IPS-20b (cell line): Measurements from ENCODE around the gene TRABD2B.
A peak's percentile ranks its signal among the peaks of the same experiment; 100 is the strongest.

ENCODE experiments used
- H3K27ac ChIP-seq: one replicate; pipeline ENCODE4 v1.5.1; 2013; ENCODE audit warnings: low read length
- H3K27me3 ChIP-seq: 2 replicates; pipeline ENCODE4 v1.6.1; 2013; ENCODE audit warnings: mild to moderate bottlenecking, low read length, inconsistent platforms; ENCODE audit not compliant: insufficient read depth
- H3K36me3 ChIP-seq: 2 replicates; pipeline ENCODE4 v1.6.1; 2013; ENCODE audit warnings: low read depth, mild to moderate bottlenecking, inconsistent platforms, low read length, moderate library complexity; ENCODE audit not compliant: insufficient read depth
- H3K4me1 ChIP-seq: 2 replicates; pipeline ENCODE4 v1.6.1; 2013; ENCODE audit warnings: mild to moderate bottlenecking, control low read depth, inconsistent platforms, low read length, moderate library complexity; ENCODE audit not compliant: insufficient read depth
- H3K4me3 ChIP-seq: 2 replicates; pipeline ENCODE4 v1.5.1; 2013; ENCODE audit warnings: mild to moderate bottlenecking, low read length, inconsistent platforms
- H3K9ac ChIP-seq: 2 replicates; pipeline ENCODE4 v1.6.1; 2013; ENCODE audit warnings: low read depth, mild to moderate bottlenecking, inconsistent platforms, low read length, moderate library complexity
- H3K9me3 ChIP-seq: 2 replicates; pipeline ENCODE4 v1.6.1; 2013; ENCODE audit warnings: mild to moderate bottlenecking, low read depth, low read length, inconsistent platforms; ENCODE audit not compliant: insufficient read depth

Gene TRABD2B

GRCh38 chr1:47924270-47925048 lies 72.7 kb downstream of the TRABD2B start:
- Histone ChIP-seq H3K27me3 (no peaks in the 10 kb centered on the region), H3K9ac (no peak overlapping the region), H3K9me3 (no peaks in the 10 kb centered on the region), H3K36me3 (no peaks in the 10 kb centered on the region), H3K27ac (no peak overlapping the region), H3K4me3 (no peak overlapping the region), H3K4me1 (no peaks in the 10 kb centered on the region)

GRCh38 chr1:47921935-47922415 lies 75.2 kb downstream of the TRABD2B start:
- Histone ChIP-seq H3K27me3 (no peaks in the 10 kb centered on the region), H3K9me3 (no peaks in the 10 kb centered on the region), H3K9ac (no peak overlapping the region), H3K36me3 (no peaks in the 10 kb centered on the region), H3K27ac (no peak overlapping the region), H3K4me1 (no peaks in the 10 kb centered on the region), H3K4me3 (no peak overlapping the region)

DNA sequence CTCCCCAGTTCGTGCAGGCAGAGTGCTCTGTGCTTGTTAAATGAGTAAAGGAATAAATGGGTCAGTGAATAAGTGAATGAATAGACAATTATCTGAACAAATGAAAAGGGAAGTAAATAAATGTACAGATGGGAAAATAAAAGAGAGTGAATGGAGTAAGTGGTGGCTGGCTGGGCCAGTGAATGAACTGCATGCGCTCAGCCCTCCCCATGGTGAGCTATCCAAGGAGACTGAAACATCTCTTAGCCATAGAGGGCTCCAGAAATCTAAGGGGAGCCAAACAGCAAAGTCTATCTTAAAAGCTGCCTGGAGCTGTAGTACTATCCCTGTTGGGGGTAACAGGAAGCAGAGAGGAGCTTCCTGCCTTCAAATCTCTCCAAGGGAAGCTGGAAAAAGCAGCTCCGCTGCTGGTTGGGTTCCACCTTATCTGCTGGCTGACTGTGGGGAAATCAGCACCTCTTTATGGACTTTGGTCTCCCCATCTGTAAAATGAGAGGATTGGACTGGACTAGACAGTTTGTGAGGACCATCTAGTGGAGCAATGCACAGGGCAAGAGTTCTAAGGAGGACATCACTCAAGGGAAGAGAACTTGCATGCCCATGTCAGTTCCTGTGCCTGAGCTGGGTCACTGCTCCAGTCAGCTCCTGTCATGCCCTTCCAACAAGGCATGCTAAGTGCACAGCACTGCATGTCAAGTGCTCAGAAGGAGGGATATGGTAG lies 77.9 kb downstream of the TRABD2B start:
- no peaks in the 10 kb centered on the region for H3K36me3 ChIP-seq
- H3K4me3 ChIP-seq = no peak overlapping the region
- no peaks in the 10 kb centered on the region for H3K27me3 ChIP-seq
- peaks cover 3% of the 10 kb centered on the region; the same call in 1 of the 2 replicates for H3K4me1 ChIP-seq
- H3K9ac ChIP-seq = no peak overlapping the region
- no peak overlapping the region for H3K27ac ChIP-seq
- H3K9me3 ChIP-seq = no peaks in the 10 kb centered on the region

DNA sequence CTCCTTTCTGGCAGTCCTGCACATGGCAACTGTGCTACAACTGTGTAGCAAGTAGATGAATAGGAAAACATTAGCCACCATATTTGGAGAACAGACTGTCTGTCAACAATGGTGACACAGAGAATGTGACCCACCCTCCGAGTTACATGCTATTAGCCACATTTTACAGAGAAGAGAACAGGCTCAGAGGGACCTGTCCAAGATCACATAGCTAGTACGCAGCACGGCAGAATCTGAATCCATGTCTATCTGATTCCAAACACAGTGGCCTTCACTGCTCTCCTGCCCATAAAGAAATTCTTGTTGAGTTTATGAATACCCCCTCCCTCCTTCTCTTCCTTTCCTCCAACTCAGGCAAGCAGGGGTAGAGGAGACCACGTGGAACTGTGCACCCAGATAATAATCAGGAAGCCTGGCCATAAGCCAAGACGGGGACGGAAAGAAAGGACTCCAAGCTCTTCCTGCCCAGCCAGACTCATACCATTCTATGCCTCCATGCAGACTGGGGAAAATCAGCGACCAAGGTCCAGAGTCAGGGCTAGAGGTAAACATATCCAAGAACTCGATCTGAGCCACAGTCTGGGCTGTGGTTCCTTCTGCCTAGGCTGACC lies 78.8 kb downstream of the TRABD2B start:
- Histone ChIP-seq H3K27ac (no peak overlapping the region), H3K4me3 (no peak overlapping the region), H3K4me1 (peaks cover 3% of the 10 kb centered on the region; the same call in 1 of the 2 replicates), H3K36me3 (no peaks in the 10 kb centered on the region), H3K27me3 (no peaks in the 10 kb centered on the region), H3K9me3 (no peaks in the 10 kb centered on the region), H3K9ac (no peak overlapping the region)

DNA sequence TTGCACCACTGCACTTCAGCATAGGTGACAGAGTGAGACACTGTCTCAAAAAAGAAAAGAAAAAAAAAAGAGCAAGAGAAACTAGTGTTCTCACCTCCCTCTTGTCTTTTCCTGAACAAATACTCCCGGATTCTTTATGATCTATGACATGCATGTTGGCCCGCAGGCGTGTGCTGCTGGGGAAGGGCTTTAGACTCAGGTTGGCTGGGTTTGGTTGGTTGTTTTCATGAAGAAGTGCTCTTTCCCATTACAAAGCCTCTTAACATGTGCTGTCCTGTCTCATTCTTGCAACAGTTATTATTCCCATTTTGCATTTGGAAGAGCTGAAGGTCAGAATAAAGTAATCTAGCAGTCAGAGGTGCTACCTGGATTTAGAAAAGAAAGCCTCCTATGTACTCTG lies 79.5 kb downstream of the TRABD2B start:
- no peaks in the 10 kb centered on the region for H3K27me3 ChIP-seq
- H3K36me3 ChIP-seq = no peaks in the 10 kb centered on the region
- no peaks in the 10 kb centered on the region for H3K9me3 ChIP-seq
- no peak overlapping the region for H3K4me3 ChIP-seq
- peaks cover 3% of the 10 kb centered on the region; the same call in 1 of the 2 replicates for H3K4me1 ChIP-seq
- no peak overlapping the region for H3K9ac ChIP-seq
- no peak overlapping the region for H3K27ac ChIP-seq

- no peak overlapping the region for H3K27ac ChIP-seq
- H3K4me3 ChIP-seq = no peak overlapping the region
- H3K27me3 ChIP-seq = no peaks in the 10 kb centered on the region
- H3K9me3 ChIP-seq = no peaks in the 10 kb centered on the region
- H3K36me3 ChIP-seq = no peaks in the 10 kb centered on the region
- peaks cover 3% of the 10 kb centered on the region; the same call in 1 of the 2 replicates for H3K4me1 ChIP-seq
- H3K9ac ChIP-seq = no peak overlapping the region
Measured at GRCh38 chr1:47915677-47916353, 81.4 kb downstream of the TRABD2B start.

DNA sequence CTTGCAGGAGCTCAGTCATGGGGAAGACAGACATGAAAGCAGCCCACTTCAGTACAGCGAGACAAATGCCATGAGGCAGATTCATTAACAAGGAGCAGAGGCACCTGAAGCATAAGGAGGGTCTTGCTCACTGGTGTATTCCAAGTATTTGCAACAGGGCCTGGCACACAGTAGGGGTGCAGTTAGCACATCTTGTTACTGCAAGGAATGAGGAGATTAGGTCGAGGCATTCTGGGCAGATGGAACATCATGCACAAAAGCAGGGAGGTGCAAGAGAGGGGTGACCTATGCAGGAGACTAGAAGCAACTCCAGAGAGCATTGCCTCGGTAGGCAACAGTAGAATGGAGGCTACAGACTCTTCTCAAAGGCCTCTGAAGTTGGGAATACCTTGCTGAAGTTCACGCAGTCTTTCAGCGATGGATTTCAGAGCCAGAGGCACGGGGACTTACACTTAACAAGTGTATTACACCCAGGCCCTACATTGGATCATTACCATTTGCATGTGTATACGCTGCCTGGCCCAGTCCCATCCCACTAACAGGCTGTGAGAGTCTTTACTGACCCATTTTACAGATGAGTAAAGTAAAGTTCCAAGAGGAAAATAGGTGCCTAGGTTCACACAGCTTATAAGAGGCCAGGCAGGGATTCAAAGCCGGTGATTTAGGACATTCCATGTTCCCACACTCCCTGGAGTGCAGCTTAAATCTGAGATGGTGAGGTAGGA lies 82.1 kb downstream of the TRABD2B start:
- Histone ChIP-seq H3K4me3 (no peak overlapping the region), H3K9me3 (no peaks in the 10 kb centered on the region), H3K36me3 (no peaks in the 10 kb centered on the region), H3K27me3 (no peaks in the 10 kb centered on the region), H3K27ac (no peak overlapping the region), H3K4me1 (peaks cover 3% of the 10 kb centered on the region; the same call in 1 of the 2 replicates), H3K9ac (no peak overlapping the region)

DNA sequence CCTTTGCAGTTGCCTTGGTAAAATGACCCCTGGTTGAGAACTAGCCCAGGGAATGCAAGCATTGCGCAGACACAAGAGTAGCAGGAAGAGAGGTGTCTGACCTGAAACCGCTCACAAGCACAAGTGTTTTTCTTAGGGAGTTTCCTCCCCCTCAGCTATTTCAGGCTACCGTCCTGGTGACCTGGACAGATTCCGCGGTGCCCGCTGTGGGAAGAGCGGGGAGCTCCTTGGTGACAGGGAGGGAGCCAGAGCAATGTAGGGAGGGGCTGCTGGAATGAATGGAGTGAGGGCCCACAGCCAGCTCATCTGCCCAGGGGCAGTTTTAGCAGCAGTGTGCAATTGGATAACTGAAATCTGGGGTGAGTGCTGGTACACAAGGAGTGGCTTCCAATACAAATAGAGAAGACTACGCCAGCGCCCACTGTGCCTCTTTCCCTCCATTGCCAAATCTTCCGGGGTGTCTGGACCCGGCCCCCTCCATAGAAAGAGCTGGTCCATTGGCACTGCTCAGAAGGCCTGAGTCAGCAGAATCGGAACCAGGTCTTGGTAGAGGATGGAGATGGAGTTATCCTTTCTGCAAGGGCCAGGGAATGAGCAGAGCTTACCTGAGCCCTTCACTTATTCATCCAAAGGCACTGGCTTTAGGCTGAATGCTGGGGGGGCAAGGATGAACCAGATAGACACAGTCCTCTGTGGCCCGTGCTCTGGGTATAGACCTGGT lies 82.8 kb downstream of the TRABD2B start:
- Histone ChIP-seq H3K36me3 (no peaks in the 10 kb centered on the region), H3K9me3 (no peaks in the 10 kb centered on the region), H3K4me3 (no peak overlapping the region), H3K4me1 (peaks cover 3% of the 10 kb centered on the region; the same call in 1 of the 2 replicates), H3K27me3 (no peaks in the 10 kb centered on the region), H3K27ac (no peak overlapping the region), H3K9ac (no peak overlapping the region)

GRCh38 chr1:47913225-47913823 lies 83.9 kb downstream of the TRABD2B start:
- Histone ChIP-seq H3K9ac (0 out of 2 replicates have a peak overlapping the region, but pooled peaks have one; percentile 25), H3K36me3 (no peaks in the 10 kb centered on the region), H3K4me1 (peaks cover 3% of the 10 kb centered on the region; the same call in 1 of the 2 replicates), H3K4me3 (no peak overlapping the region), H3K27me3 (no peaks in the 10 kb centered on the region), H3K27ac (no peak overlapping the region), H3K9me3 (no peaks in the 10 kb centered on the region)

DNA sequence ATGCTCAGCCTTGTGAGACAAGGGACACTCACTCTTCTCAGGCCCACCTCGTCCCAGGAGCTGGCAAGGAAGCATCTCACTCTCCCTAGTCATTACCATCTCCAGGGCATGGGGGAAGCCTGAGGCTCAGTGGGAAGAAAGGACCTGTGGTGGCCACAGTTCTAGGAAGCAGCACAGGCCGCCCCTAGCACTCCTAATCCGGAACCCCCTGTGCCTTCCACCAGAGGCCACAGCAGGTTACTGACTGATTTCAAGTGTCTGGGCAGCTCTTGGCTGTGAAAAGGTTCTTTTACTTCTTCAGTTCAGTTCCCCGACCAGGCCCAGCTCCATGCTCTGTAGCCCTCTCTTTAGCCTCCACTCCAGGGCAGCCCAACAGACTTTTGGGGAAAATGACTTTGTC lies 84.4 kb downstream of the TRABD2B start:
- 0 out of 2 replicates have a peak overlapping the region, but pooled peaks have one; percentile 25 for H3K9ac ChIP-seq
- H3K4me3 ChIP-seq = no peak overlapping the region
- no peak overlapping the region for H3K27ac ChIP-seq
- no peaks in the 10 kb centered on the region for H3K27me3 ChIP-seq
- peaks cover 3% of the 10 kb centered on the region; the same call in 1 of the 2 replicates for H3K4me1 ChIP-seq
- no peaks in the 10 kb centered on the region for H3K9me3 ChIP-seq
- no peaks in the 10 kb centered on the region for H3K36me3 ChIP-seq
